Neuron (in vitro differentiated cells): ENCODE data around the gene EPB41.

ENCODE experiments used
- H2AFZ ChIP-seq: one replicate; pipeline ENCODE4 v1.6.1; 2013; ENCODE audit warnings: low read depth, mild to moderate bottlenecking, inconsistent platforms, low read length, moderate library complexity
- H3K27me3 ChIP-seq: one replicate; pipeline ENCODE4 v1.6.1; 2013; ENCODE audit warnings: low read length; ENCODE audit not compliant: insufficient read depth
- H3K36me3 ChIP-seq: one replicate; pipeline ENCODE4 v1.6.1; 2013; ENCODE audit warnings: low read length; ENCODE audit not compliant: insufficient read depth
- H3K4me1 ChIP-seq: one replicate; pipeline ENCODE4 v1.6.1; 2013; ENCODE audit warnings: low read length; ENCODE audit not compliant: insufficient read depth
- H3K4me3 ChIP-seq: 2 replicates; pipeline ENCODE4 v1.5.1; 2013; ENCODE audit warnings: mild to moderate bottlenecking, low read length, moderate library complexity
- H3K9me3 ChIP-seq: one replicate; pipeline ENCODE4 v1.6.1; 2013; ENCODE audit warnings: low read length

EPB41 gene

GRCh38 chr1:28885977-28886730 lies 28.2 kb upstream of the EPB41 start:
- H3K36me3 ChIP-seq, result no peaks in the 10 kb centered on the region
- peak overlapping the region; percentile 82 for H3K4me3 ChIP-seq
- peak overlapping the region; percentile 95 for H2AFZ ChIP-seq
- H3K9me3 ChIP-seq, result no peaks in the 10 kb centered on the region
- H3K4me1 ChIP-seq, result peaks cover 15% of the 10 kb centered on the region
- peaks cover 5% of the 10 kb centered on the region for H3K27me3 ChIP-seq

- H3K27me3 ChIP-seq, result peaks cover 5% of the 10 kb centered on the region
- peak overlapping the region; percentile 95 for H2AFZ ChIP-seq
- H3K9me3 ChIP-seq, result no peaks in the 10 kb centered on the region
- H3K4me1 ChIP-seq, result peaks cover 15% of the 10 kb centered on the region
- H3K36me3 ChIP-seq, result no peaks in the 10 kb centered on the region
- H3K4me3 ChIP-seq, result peak overlapping the region; percentile 82
Observed at GRCh38 chr1:28886731-28887418, 27.5 kb upstream of the EPB41 start.

DNA sequence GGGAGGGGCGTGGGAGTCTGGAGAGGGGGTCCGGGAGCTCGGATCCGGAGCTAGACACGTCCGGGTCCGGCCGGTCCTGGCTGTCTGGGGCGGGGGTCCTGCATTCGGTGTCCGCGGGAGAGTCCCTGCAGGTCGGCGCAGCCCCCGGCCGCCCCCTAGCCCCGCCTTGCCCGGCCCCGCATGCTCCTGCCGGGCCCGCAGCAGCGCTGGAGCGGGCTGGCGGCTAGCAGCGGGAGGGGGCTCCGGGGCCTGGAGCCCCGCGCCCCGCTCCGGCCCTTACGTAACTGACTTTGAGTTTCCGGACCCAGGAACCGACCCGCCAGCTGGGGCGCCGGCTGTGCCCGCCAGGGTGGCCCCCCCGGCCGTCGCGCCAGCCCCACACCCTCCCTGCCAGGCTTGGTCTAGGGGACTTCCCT lies 26.9 kb upstream of the EPB41 start:
- H2AFZ ChIP-seq, result peak overlapping the region; percentile 95
- peak overlapping the region; percentile 82 for H3K4me3 ChIP-seq
- peaks cover 15% of the 10 kb centered on the region for H3K4me1 ChIP-seq
- H3K36me3 ChIP-seq, result no peaks in the 10 kb centered on the region
- H3K9me3 ChIP-seq, result no peaks in the 10 kb centered on the region
- H3K27me3 ChIP-seq, result peaks cover 5% of the 10 kb centered on the region

DNA sequence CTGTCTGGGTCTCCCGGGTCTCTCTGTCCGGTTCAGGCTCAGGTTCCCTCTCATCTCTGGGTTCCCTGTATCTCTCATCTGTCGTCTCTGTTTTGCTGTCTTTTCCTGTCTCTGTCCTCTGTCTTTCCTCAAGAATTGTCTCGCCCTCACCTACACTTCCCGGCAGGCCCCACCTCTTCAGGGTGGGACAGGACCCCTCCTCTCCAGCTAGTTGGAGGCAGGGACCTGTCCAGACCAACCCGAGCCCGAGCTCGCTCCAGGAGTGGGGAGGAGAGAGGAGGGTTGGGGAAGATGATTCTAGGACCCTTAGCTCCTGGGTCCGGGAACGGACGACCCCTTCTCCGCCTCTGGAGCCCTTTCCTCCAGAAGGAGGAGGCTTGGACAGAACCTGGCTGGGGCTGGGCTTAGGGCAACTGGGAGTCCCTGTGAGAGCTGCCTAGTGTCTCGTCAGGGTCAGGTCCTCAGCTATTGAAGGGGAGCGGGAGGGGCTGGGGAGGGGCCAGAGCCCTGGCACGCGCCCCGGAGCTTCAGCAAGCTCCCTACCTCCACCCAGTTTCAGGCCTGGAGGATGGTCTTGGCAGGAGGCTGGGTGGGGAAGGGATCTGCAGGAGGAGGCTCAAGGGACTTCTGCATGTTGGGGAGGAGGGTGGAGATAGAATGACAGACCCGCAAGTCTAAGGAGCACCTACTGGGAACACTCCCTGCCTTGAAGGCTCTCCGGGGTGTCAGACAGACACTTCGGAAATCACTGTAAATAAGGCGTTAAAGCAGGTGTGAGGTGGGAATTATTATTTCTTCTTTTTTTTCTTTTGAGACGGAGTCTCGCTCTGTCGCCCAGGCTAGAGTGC lies 26.3 kb upstream of the EPB41 start:
- no peaks in the 10 kb centered on the region for H3K9me3 ChIP-seq
- peak overlapping the region; percentile 82 for H3K4me3 ChIP-seq
- peaks cover 15% of the 10 kb centered on the region for H3K4me1 ChIP-seq
- H3K36me3 ChIP-seq, result no peaks in the 10 kb centered on the region
- H3K27me3 ChIP-seq, result peaks cover 5% of the 10 kb centered on the region
- peak overlapping the region; percentile 95 for H2AFZ ChIP-seq

GRCh38 chr1:28888915-28889314 lies 25.5 kb upstream of the EPB41 start:
- H3K27me3 ChIP-seq, result peaks cover 5% of the 10 kb centered on the region
- H3K4me1 ChIP-seq, result peaks cover 13% of the 10 kb centered on the region
- H3K4me3 ChIP-seq, result no peak overlapping the region
- no peaks in the 10 kb centered on the region for H3K9me3 ChIP-seq
- H3K36me3 ChIP-seq, result no peaks in the 10 kb centered on the region
- no peak overlapping the region for H2AFZ ChIP-seq

GRCh38 chr1:28889357-28889756 lies 25.0 kb upstream of the EPB41 start:
- Histone ChIP-seq H3K4me3 (no peak overlapping the region), H2AFZ (no peak overlapping the region), H3K9me3 (no peaks in the 10 kb centered on the region), H3K36me3 (no peaks in the 10 kb centered on the region), H3K4me1 (peaks cover 11% of the 10 kb centered on the region), H3K27me3 (peaks cover 5% of the 10 kb centered on the region)

- Histone ChIP-seq H3K9me3 (no peaks in the 10 kb centered on the region), H3K4me1 (peaks cover 9% of the 10 kb centered on the region)
Observed at GRCh38 chr1:28890435-28890834, 23.9 kb upstream of the EPB41 start.

GRCh38 chr1:28890836-28891235 lies 23.5 kb upstream of the EPB41 start:
- H3K4me1 ChIP-seq, result peaks cover 9% of the 10 kb centered on the region
- H3K27me3 ChIP-seq, result peaks cover 5% of the 10 kb centered on the region
- no peak overlapping the region for H2AFZ ChIP-seq
- H3K36me3 ChIP-seq, result no peaks in the 10 kb centered on the region
- H3K9me3 ChIP-seq, result no peaks in the 10 kb centered on the region
- H3K4me3 ChIP-seq, result no peak overlapping the region

More at GRCh38 chr1:28890435-28890834, 23.9 kb upstream of the EPB41 start:
- Histone ChIP-seq H2AFZ (no peak overlapping the region), H3K36me3 (no peaks in the 10 kb centered on the region), H3K27me3 (peaks cover 5% of the 10 kb centered on the region), H3K4me3 (no peak overlapping the region)

DNA sequence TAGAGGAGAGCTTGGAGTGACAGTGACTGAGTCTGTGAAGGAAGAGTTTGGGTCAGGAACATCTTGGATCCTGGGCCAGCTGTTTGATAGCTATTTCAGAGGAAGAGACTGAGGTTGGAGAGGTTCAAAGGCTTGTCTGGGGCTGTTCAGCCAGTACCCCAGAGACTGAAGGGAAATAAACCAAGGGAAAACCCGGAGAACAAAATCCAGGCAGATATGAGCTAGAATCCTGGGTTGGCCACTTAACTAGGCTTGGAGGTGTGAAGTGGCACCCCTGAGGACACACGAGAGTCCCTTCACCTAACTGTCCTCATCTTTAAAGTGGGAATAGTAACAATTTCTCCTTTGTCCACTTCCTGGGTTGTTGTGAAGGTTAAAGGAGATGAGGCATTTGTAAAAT lies 23.1 kb upstream of the EPB41 start:
- H3K4me1 ChIP-seq, result peaks cover 9% of the 10 kb centered on the region
- H3K4me3 ChIP-seq, result no peak overlapping the region
- H3K36me3 ChIP-seq, result no peaks in the 10 kb centered on the region
- no peaks in the 10 kb centered on the region for H3K9me3 ChIP-seq
- H2AFZ ChIP-seq, result no peak overlapping the region
- H3K27me3 ChIP-seq, result peaks cover 5% of the 10 kb centered on the region

GRCh38 chr1:28893403-28894102 lies 20.8 kb upstream of the EPB41 start:
- Histone ChIP-seq H3K27me3 (no peaks in the 10 kb centered on the region), H2AFZ (no peak overlapping the region), H3K9me3 (no peaks in the 10 kb centered on the region), H3K4me3 (no peak overlapping the region), H3K36me3 (no peaks in the 10 kb centered on the region), H3K4me1 (peaks cover 4% of the 10 kb centered on the region)

- H3K27me3 ChIP-seq, result no peaks in the 10 kb centered on the region
- H3K4me3 ChIP-seq, result no peak overlapping the region
- no peaks in the 10 kb centered on the region for H3K36me3 ChIP-seq
- H3K4me1 ChIP-seq, result peaks cover 4% of the 10 kb centered on the region
- no peak overlapping the region for H2AFZ ChIP-seq
- H3K9me3 ChIP-seq, result no peaks in the 10 kb centered on the region
Observed at GRCh38 chr1:28894785-28895184, 19.6 kb upstream of the EPB41 start.

GRCh38 chr1:28895896-28896608 lies 18.3 kb upstream of the EPB41 start:
- no peaks in the 10 kb centered on the region for H3K36me3 ChIP-seq
- peaks cover 4% of the 10 kb centered on the region for H3K4me1 ChIP-seq
- H3K9me3 ChIP-seq, result no peaks in the 10 kb centered on the region
- no peak overlapping the region for H2AFZ ChIP-seq
- H3K27me3 ChIP-seq, result no peaks in the 10 kb centered on the region
- no peak overlapping the region for H3K4me3 ChIP-seq
